HFFc6 (cell line): ENCODE measurements around the gene FHIP2A. TPM values are rescaled to one million over a fixed set of nuclear protein-coding genes. Genes with fewer than 3 reads are reported as not detected.
A peak's percentile ranks its signal among the peaks of the same experiment; 100 is the strongest.

Experiments used
- DNase-seq: peaks from one replicate; pipeline ENCODE4 v3.0.0-alpha.2; 2018
- H3K27ac Mint-ChIP-seq: 2 replicates; pipeline ENCODE4 v1.8.0; 2020; ENCODE audit warnings: mild to moderate bottlenecking, mixed read lengths
- H3K27me3 Mint-ChIP-seq: 2 replicates; pipeline ENCODE4 v1.8.0; 2021; ENCODE audit warnings: mild to moderate bottlenecking, moderate library complexity, mixed read lengths; ENCODE audit not compliant: insufficient read depth
- H3K36me3 Mint-ChIP-seq: 2 replicates; pipeline ENCODE4 v1.8.0; 2021; ENCODE audit warnings: low read depth, mixed read lengths
- H3K4me1 Mint-ChIP-seq: 2 replicates; pipeline ENCODE4 v1.8.0; 2020; ENCODE audit warnings: low read depth, mixed read lengths
- H3K4me3 Mint-ChIP-seq: 2 replicates; pipeline ENCODE4 v1.8.0; 2020; ENCODE audit warnings: mild to moderate bottlenecking, moderate library complexity, mixed read lengths
- H3K9me3 Mint-ChIP-seq: 2 replicates; pipeline ENCODE4 v1.8.0; 2020; ENCODE audit warnings: mild to moderate bottlenecking, mixed read lengths
- total RNA-seq, 6 experiments: library from RNA; stranded (reverse); fragmentation: NEBNext Ultra II Directional; extraction: Animal tissue kit (Norgen Biotek cat#: 25700); gene quantifications; 2 replicates in 1 of 6; 3 replicates in 5 of 6; pipeline ENCODE4 v1.2.3, GENCODE V29; 2021
- TF ChIP-seq, protein P1 (sequence below): fragments of 200-600 bp; sonication (generic); IDR thresholded peaks from 2 replicates; pipeline ENCODE4 v1.5.0; 2021; ENCODE audit warnings: antibody characterized with exemption, mild to moderate bottlenecking

The FHIP2A gene
- total RNA-seq, 6 experiments from 2014 or later = 35.1 to 54.1 (median 42.6) TPM

DNA sequence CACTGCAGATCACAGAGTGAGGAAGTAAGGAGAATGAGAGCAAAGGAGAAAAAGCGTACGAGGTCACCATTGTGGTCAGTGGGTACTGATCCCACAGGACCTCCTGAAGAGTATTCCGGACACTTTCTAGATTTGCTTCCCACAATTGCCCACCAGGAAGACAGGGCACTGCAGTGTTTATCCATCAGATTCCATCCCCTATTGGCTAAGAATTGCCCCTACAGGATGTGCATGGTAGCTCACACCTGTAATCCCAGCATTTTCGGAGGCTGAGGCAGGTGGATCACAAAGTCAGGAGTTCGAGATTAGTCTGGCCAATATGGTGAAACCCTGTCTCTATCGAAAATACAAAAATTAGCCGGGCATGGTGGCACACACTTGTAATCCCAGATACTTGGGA, 5.3 kb upstream of the FHIP2A start:
- Mint-ChIP-seq H3K27me3 (peaks cover 2% of the 10 kb centered on the region; the same call in 1 of the 2 replicates), H3K4me1 (peaks cover 39% of the 10 kb centered on the region), H3K9me3 (no peaks in the 10 kb centered on the region), H3K27ac (peak overlapping the region; percentile 37; the same call in 1 of the 2 replicates), H3K36me3 (no peaks in the 10 kb centered on the region; the same call in 1 of the 2 replicates), H3K4me3 (no peak overlapping the region)
- TF ChIP-seq, protein P1, sequence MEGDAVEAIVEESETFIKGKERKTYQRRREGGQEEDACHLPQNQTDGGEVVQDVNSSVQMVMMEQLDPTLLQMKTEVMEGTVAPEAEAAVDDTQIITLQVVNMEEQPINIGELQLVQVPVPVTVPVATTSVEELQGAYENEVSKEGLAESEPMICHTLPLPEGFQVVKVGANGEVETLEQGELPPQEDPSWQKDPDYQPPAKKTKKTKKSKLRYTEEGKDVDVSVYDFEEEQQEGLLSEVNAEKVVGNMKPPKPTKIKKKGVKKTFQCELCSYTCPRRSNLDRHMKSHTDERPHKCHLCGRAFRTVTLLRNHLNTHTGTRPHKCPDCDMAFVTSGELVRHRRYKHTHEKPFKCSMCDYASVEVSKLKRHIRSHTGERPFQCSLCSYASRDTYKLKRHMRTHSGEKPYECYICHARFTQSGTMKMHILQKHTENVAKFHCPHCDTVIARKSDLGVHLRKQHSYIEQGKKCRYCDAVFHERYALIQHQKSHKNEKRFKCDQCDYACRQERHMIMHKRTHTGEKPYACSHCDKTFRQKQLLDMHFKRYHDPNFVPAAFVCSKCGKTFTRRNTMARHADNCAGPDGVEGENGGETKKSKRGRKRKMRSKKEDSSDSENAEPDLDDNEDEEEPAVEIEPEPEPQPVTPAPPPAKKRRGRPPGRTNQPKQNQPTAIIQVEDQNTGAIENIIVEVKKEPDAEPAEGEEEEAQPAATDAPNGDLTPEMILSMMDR = 0 out of 2 replicates have a peak, but pooled peaks have one; percentile 16
- DNase-seq = no peak

DNA sequence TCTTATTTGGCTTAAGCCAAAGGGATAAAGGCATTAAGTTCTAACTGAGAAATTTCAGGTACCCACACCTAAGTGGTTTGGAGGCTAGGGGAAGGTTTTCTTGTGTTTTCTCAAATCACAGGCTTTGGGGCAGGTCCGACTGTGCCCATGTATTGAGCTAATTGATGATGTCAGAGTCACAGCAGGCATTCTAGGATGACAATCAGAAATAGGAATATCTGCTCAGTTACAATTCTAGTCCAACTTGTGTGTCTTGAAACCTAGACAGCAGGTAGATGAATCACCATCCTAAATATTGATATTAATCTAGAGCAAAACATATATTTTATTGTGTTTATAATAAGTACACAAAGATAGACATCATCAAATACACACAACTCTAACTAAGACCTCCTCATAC, 2.3 kb upstream of the FHIP2A start:
- TF ChIP-seq, protein P1 = no peak
- Mint-ChIP-seq H3K27me3 (peaks cover 4% of the 10 kb centered on the region; the same call in 1 of the 2 replicates), H3K27ac (no peak overlapping the region), H3K9me3 (no peaks in the 10 kb centered on the region), H3K4me3 (no peak overlapping the region), H3K4me1 (peaks cover 53% of the 10 kb centered on the region), H3K36me3 (peaks cover 17% of the 10 kb centered on the region)
- DNase-seq = no peak

DNA sequence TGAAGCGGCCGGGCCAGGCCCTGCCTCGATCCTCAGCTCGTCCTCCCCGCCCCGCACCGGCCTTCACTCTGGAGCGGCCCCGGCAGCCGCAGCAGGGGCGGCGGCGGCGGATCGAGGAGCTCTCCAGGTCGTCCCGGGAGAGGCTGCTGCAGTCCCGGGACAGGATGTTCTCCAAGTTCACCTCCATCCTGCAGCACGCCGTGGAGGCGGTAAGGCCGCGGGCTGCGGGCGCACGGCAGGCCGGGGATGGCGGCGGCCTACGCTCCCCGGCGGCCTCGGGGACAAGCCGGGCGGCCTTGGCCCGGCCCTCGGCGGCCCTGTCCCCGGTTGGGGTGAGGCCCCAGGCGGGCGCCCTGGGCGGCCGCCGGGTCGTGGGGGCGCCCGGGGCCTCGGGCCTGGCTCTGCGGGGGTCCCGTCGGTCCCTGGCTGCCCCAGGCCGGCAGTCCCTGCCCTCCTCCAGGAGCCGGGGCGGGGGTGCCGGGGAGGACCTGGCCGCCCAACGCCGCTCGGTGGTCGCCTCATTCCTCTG, 399 bp downstream of the FHIP2A start:
- Mint-ChIP-seq H3K36me3 (peaks cover 28% of the 10 kb centered on the region), H3K9me3 (no peaks in the 10 kb centered on the region), H3K27me3 (peaks cover 3% of the 10 kb centered on the region; the same call in 1 of the 2 replicates), H3K27ac (peak overlapping the region; percentile 97), H3K4me1 (peaks cover 68% of the 10 kb centered on the region), H3K4me3 (peak overlapping the region; percentile 95)
- no peak for DNase-seq
- TF ChIP-seq, protein P1 = peak; percentile 9; the same call in 1 of the 2 replicates

DNA sequence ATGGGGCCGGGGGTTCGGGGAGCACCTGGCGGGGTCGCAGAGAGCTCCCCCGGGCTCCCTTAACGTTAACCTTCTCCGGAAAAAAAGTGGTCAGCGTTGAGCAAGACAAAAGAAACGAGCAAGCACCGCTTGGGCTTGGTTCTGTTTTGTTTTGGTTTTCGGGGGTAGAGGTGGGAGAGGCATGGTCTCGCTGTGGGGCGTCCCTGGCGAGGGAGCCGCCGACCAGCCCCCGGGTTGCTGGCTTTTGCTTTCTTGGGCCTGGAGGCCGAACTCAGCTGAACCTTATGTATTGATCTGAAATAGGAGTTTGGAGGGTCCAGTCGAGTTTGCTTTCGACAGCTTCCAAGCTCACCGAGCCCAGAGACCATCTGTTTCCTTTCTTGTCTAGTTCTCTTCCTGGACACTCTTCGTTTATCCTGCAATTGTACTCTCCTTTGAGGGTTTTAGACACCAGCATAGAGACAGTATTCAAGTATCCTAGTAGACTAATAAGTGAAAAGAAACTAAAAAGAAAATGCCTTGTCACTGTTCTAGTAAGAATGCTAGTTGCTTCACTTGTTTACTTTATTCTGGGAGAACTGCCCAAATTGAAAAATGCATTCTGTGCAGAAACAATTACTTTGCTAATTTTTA, 980 bp downstream of the FHIP2A start:
- DNase-seq = peak; percentile 25
- Mint-ChIP-seq H3K36me3 (peaks cover 32% of the 10 kb centered on the region), H3K27me3 (peaks cover 3% of the 10 kb centered on the region; the same call in 1 of the 2 replicates), H3K4me3 (peak overlapping the region; percentile 95), H3K9me3 (no peaks in the 10 kb centered on the region), H3K27ac (peak overlapping the region; percentile 97), H3K4me1 (peaks cover 71% of the 10 kb centered on the region)
- TF ChIP-seq, protein P1 = no peak

DNA sequence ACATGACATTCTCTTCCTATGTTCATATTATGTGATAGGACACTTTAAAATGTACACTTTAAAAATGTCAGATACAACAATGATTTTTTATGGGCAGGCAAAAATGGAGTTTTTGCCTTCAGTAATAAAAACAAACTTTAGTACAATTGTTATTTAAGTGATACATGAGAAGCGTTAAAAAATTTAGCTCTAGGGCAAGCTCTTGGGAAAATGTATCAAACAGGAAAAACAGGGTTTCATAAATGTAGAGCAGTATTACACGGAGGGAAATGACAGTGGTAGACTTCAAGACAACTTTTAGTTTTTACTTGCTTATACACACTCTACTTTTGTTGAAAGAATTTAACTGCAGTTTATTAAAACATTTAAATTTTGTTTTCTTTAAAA, 1.5 kb downstream of the FHIP2A start:
- Mint-ChIP-seq H3K9me3 (no peaks in the 10 kb centered on the region), H3K4me3 (peak overlapping the region; percentile 95), H3K27ac (peak overlapping the region; percentile 97), H3K36me3 (peaks cover 33% of the 10 kb centered on the region), H3K27me3 (peaks cover 3% of the 10 kb centered on the region; the same call in 1 of the 2 replicates), H3K4me1 (peaks cover 73% of the 10 kb centered on the region)
- TF ChIP-seq, protein P1 = no peak
- DNase-seq = peak; percentile 17
